Activated naive CD4-positive, alpha-beta T cell treated with anti-CD3 and anti-CD28 coated beads for 36 hours (primary cell): Measurements from ENCODE around the gene ZCCHC7. TPM values are rescaled to one million over a fixed set of nuclear protein-coding genes. Genes with fewer than 3 reads are reported as not detected.
A peak's percentile ranks its signal among the peaks of the same experiment; 100 is the strongest.
"Not testable (repeated sequence)": the region's sequence is repeated elsewhere in the genome, so short reads cannot be mapped to it uniquely, and the experiment has no call there.

Experiments
- CTCF ChIA-PET: fragments of 350-600 bp; sonication (Branson Sonifier 250); formaldehyde crosslinking; loops from one replicate; lab custom pipeline; 2021; ENCODE audit warnings: antibody characterized with exemption; lab: Charles Lee
- DNase-seq: peaks from one replicate; pipeline ENCODE4 v3.0.0-alpha.2; 2020
- H3K27ac Mint-ChIP-seq: one replicate; pipeline ENCODE4 v1.8.0; 2021; ENCODE audit warnings: mild to moderate bottlenecking, mixed read lengths
- H3K27me3 Mint-ChIP-seq: one replicate; pipeline ENCODE4 v1.8.0; 2021; ENCODE audit warnings: low read depth, mixed read lengths
- H3K36me3 Mint-ChIP-seq: one replicate; pipeline ENCODE4 v1.8.0; 2021; ENCODE audit warnings: low read depth, mixed read lengths
- H3K4me1 Mint-ChIP-seq: one replicate; pipeline ENCODE4 v1.8.0; 2021; ENCODE audit warnings: low read depth, mixed read lengths
- H3K4me3 Mint-ChIP-seq: one replicate; pipeline ENCODE4 v1.8.0; 2021; ENCODE audit warnings: mild to moderate bottlenecking, moderate library complexity, mixed read lengths
- H3K9me3 Mint-ChIP-seq: one replicate; pipeline ENCODE4 v1.8.0; 2021; ENCODE audit warnings: mixed read lengths
- intact Hi-C: fragments of 100-400 bp; cut with micrococcal nuclease; formaldehyde crosslinking; loops from one replicate; pipeline ENCODE4 v1.15.1; 2023
- total RNA-seq, 2 experiments: library from RNA; stranded (reverse); gene quantifications; one replicate each; pipeline ENCODE4 v1.2.3, GENCODE V29; 2021

The ZCCHC7 gene
- total RNA-seq, 2 experiments from 2014 or later = 28.8 to 29.1 TPM

DNA sequence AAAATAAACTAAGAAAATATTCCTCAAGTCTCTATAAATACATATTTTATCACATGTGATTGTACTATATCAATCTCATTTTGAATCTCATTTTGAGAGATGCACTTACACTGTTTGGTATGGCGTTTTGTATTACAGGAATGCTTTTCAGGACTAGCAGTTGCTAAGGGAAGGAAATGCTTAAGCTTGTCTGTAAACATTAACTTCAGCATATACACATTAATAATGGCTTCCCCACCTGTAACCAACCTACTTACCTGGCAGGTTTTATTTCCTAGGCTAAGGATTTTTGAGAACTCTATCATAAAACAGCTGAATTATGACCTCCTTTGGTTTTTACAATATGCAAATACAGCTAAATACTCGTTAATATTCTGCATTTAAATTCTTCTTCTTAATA, 161.2 kb downstream of the ZCCHC7 start:
- no peak overlapping the region for H3K4me3 Mint-ChIP-seq
- peaks cover 35% of the 10 kb centered on the region for H3K4me1 Mint-ChIP-seq
- H3K27me3 Mint-ChIP-seq = no peaks in the 10 kb centered on the region
- H3K9me3 Mint-ChIP-seq = no peaks in the 10 kb centered on the region
- intact Hi-C loops = no loop called here
- H3K27ac Mint-ChIP-seq = no peak overlapping the region
- H3K36me3 Mint-ChIP-seq = peaks cover 6% of the 10 kb centered on the region
- CTCF ChIA-PET = no interaction called here
- no peak for DNase-seq

- Mint-ChIP-seq H3K4me1 (peaks cover 42% of the 10 kb centered on the region), H3K9me3 (peaks cover 2% of the 10 kb centered on the region), H3K27me3 (no peaks in the 10 kb centered on the region), H3K36me3 (peaks cover 10% of the 10 kb centered on the region), H3K4me3 (peak overlapping the region; percentile 41), H3K27ac (peak overlapping the region; percentile 81)
- DNase-seq = no peak
- CTCF ChIA-PET = interaction anchor here (0.6 to 1.6 kb wide), 3 partner anchors 17 to 187 kb away, joined by 3 to 6 read pairs (median 3); no protein-coding TSS in a partner anchor
- intact Hi-C loops = no loop called here
Observed at GRCh38 chr9:37283730-37284325, 163.5 kb downstream of the ZCCHC7 start.

DNA sequence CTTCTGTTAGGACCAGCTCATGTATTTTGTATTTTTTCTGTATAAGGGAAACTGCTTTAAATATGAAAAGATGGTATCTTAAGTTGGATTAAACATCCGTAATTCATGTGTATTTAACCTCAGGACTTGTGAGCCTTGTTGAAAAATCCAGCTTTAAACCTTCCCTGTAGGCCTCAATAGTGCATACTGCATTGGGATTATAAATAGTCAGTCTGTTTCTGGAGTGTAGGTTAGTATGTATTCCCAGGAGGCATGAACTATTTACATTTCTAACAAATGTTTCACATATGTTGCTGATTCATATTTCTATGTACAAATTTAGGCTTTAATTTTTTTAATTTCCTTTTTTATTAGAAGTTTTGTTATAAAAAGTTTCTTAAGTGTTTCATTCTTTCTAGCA, 164.3 kb downstream of the ZCCHC7 start:
- H3K36me3 Mint-ChIP-seq = peaks cover 15% of the 10 kb centered on the region
- H3K4me1 Mint-ChIP-seq = peaks cover 49% of the 10 kb centered on the region
- DNase-seq = no peak
- H3K4me3 Mint-ChIP-seq = no peak overlapping the region
- CTCF ChIA-PET = interaction anchor here (1.6 kb wide), 1 partner anchor 16 kb away, joined by 6 read pairs; no protein-coding TSS in a partner anchor
- peaks cover 2% of the 10 kb centered on the region for H3K9me3 Mint-ChIP-seq
- H3K27ac Mint-ChIP-seq = peak overlapping the region; percentile 13
- no peaks in the 10 kb centered on the region for H3K27me3 Mint-ChIP-seq
- intact Hi-C loops = no loop called here

- CTCF ChIA-PET = interaction anchor here (0.8 kb wide), 1 partner anchor 8 kb away, joined by 3 read pairs; no protein-coding TSS in a partner anchor
- peaks cover 65% of the 10 kb centered on the region for H3K4me1 Mint-ChIP-seq
Observed at GRCh38 chr9:37286530-37287175, 166.3 kb downstream of the ZCCHC7 start.

DNA sequence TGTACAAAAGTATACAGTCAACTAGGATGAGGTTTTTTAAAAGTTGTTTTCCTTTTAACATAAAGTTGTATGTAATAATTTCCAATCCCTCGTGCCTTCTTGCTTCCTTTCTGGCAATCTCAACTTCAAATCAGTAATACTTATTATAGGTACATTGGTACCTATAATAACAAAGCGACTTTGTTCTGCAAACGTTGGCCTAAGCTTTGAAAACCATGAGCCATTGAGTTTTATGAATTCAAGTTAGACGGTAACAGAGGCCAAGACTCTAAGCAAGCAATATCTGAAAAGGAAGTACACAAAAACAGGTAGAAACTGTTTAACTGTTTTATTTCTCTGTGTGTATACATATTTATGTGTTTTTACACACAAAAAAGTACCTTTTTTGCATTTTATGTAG, 166.9 kb downstream of the ZCCHC7 start:
- peaks cover 2% of the 10 kb centered on the region for H3K9me3 Mint-ChIP-seq
- DNase-seq = no peak
- H3K36me3 Mint-ChIP-seq = peaks cover 13% of the 10 kb centered on the region
- intact Hi-C loops = no loop called here
- CTCF ChIA-PET = interaction anchor here (0.8 kb wide), 1 partner anchor 9 kb away, joined by 3 read pairs; no protein-coding TSS in a partner anchor
- peak overlapping the region; percentile 74 for H3K27ac Mint-ChIP-seq
- no peak overlapping the region for H3K4me3 Mint-ChIP-seq
- peaks cover 64% of the 10 kb centered on the region for H3K4me1 Mint-ChIP-seq
- H3K27me3 Mint-ChIP-seq = no peaks in the 10 kb centered on the region

More at GRCh38 chr9:37286530-37287175, 166.3 kb downstream of the ZCCHC7 start:
- Mint-ChIP-seq H3K27me3 (no peaks in the 10 kb centered on the region), H3K9me3 (peaks cover 2% of the 10 kb centered on the region), H3K36me3 (peaks cover 14% of the 10 kb centered on the region), H3K27ac (peak overlapping the region; percentile 74), H3K4me3 (no peak overlapping the region)
- DNase-seq = no peak
- intact Hi-C loops = no loop called here

GRCh38 chr9:37289631-37290030, 169.3 kb downstream of the ZCCHC7 start:
- Mint-ChIP-seq H3K4me3 (no peak overlapping the region), H3K9me3 (peaks cover 2% of the 10 kb centered on the region), H3K27ac (peak overlapping the region; percentile 91), H3K36me3 (peaks cover 13% of the 10 kb centered on the region), H3K27me3 (no peaks in the 10 kb centered on the region), H3K4me1 (peaks cover 67% of the 10 kb centered on the region)
- CTCF ChIA-PET = no interaction called here
- intact Hi-C loops = loop anchor here (1.0 to 10.0 kb wide), 5 partner anchors 13 to 795 kb away; partner anchors contain the start of gene ZCCHC7
- no peak for DNase-seq

DNA sequence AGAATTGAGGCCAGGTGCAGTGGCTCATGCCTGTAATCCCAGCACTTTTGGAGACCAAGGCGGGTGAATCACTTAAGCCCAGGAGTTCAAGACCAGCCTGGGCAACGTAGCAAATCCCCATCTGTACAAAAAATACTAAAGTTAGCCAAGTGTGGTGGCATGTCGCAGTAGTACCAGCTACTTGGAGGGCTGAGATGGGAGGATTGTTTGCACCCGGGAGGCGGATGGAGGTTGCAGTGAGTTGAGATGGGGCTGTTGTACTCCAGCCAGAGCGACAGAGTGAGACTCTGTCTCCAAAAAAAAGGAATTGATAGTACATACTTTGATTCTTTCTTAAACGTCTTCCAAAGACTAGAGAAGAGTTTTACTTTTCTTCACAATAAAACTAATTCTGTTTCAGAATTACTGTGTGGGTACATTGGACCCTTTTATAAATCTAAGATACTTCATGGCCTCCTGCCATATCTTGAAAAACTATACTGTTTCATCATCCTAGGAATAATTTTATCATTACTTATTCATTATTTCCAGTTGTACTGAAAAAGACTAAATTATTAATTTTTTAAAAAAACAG, 170.1 kb downstream of the ZCCHC7 start:
- Mint-ChIP-seq H3K27ac (peak overlapping the region; percentile 91), H3K27me3 (no peaks in the 10 kb centered on the region), H3K4me3 (peak overlapping the region; percentile 45), H3K36me3 (peaks cover 14% of the 10 kb centered on the region), H3K9me3 (peaks cover 2% of the 10 kb centered on the region), H3K4me1 (peaks cover 67% of the 10 kb centered on the region)
- intact Hi-C loops = loop anchor here (1.0 to 10.0 kb wide), 5 partner anchors 12 to 796 kb away; partner anchors contain the start of gene ZCCHC7
- no peak for DNase-seq
- CTCF ChIA-PET = no interaction called here

GRCh38 chr9:37290940-37291485, 170.6 kb downstream of the ZCCHC7 start:
- Mint-ChIP-seq H3K4me1 (peaks cover 71% of the 10 kb centered on the region), H3K4me3 (peak overlapping the region; percentile 33), H3K36me3 (peaks cover 17% of the 10 kb centered on the region), H3K27me3 (no peaks in the 10 kb centered on the region), H3K9me3 (peaks cover 2% of the 10 kb centered on the region), H3K27ac (peak overlapping the region; percentile 91)
- CTCF ChIA-PET = no interaction called here
- intact Hi-C loops = loop anchor here (1.0 to 10.0 kb wide), 5 partner anchors 11 to 796 kb away; partner anchors contain the start of gene ZCCHC7
- DNase-seq = no peak

DNA sequence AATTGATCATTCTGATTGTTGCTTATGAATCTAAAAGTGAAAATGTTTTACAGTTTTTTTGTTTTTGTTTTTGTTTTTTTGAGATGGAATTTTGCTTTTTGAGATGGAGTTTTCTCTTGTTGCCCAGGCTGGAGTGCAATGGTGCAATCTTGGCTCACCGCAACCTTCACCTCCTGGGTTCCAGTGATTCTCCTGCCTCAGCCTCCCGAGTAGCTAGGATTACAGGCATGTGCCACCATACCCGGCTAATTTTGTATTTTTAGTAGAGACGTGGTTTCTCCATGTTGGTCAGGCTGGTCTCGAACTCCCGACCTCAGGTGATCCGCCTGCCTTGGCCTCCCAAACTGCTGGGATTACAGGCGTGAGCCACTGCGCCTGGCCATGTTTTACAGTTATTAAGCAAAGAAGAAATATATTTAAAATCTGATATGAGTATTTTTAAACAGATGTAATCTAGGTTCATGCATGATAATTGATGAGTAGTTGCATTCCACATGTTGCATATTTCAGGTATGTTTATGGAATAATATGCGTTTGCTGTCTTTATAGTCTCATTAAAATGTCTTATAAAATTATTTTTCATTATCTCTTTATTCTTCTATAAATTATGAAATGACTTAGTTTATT, 171.4 kb downstream of the ZCCHC7 start:
- Mint-ChIP-seq H3K36me3 (peaks cover 17% of the 10 kb centered on the region), H3K27ac (peak overlapping the region; percentile 91), H3K4me1 (peaks cover 75% of the 10 kb centered on the region), H3K4me3 (peak overlapping the region; percentile 33)
- CTCF ChIA-PET, H3K27me3 Mint-ChIP-seq, H3K9me3 Mint-ChIP-seq, DNase-seq: not testable (repeated sequence)
- intact Hi-C loops = loop anchor here (2.0 to 10.0 kb wide), 4 partner anchors 81 to 797 kb away; partner anchors contain the start of gene ZCCHC7

DNA sequence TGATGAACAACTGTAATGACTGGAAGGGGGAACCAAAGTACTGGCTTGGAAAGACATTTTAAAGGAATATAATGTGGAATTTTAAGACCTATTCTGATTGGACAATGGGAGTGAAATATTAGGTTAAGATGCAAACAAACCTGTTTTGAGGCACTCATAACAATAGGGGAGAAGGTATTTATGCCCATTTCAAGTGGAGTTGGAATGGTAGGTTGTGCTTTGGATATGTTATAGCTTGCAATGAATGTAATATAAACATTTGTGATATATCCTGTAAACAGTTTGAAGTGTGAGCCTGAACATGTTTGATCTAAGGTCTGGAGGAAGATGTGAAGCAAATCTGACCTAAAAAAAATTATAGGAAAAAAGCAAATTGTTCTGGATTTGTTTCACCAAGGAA, 172.5 kb downstream of the ZCCHC7 start:
- H3K9me3 Mint-ChIP-seq = no peaks in the 10 kb centered on the region
- H3K27me3 Mint-ChIP-seq = no peaks in the 10 kb centered on the region
- H3K27ac Mint-ChIP-seq = peak overlapping the region; percentile 81
- H3K36me3 Mint-ChIP-seq = peaks cover 15% of the 10 kb centered on the region
- no peak overlapping the region for H3K4me3 Mint-ChIP-seq
- no peak for DNase-seq
- intact Hi-C loops = loop anchor here (1.0 to 10.0 kb wide), 2 partner anchors 8 to 798 kb away; no protein-coding TSS in a partner anchor
- H3K4me1 Mint-ChIP-seq = peaks cover 74% of the 10 kb centered on the region
- CTCF ChIA-PET = interaction anchor here (1.0 kb wide), 1 partner anchor 9 kb away, joined by 4 read pairs; no protein-coding TSS in a partner anchor

DNA sequence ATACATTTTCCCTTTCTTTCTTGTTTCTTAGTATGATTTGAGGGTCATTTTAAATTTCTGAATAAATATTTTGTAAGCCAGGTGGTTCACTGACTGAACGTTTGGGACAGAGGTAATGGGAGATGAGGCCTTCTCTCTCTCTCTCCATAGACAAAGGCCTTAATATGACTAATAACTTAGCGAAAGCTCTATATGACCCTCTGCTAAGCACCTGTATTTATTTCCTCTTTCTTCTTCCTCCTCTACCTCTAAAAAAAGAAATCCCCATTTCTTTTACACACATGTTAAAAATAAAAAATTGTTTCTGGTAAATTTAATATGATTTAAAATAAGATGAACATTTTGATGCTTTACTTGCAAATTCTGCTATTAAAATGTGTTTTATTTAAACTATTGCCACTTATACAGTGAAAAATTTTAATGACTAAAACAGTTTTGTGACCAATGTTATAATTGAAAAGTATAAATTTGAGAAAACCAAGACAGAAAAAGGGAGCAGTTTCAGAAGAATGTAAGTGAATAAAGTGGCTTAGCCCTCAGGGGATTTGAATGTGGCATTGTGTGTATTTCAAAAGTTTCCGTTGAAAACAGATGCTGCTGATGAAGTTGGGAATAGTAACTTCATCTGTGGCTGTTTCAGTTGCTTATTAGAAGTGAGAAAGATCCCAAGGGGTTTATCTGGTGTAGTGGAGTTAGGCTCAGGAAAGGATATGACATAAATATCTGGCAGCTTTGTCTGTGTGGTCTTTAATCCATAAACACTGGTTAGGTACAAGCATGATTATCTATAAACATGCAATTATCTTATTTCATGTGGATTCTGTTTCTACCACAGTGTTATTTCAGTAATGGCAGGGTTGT, 173.5 kb downstream of the ZCCHC7 start:
- intact Hi-C loops = loop anchor here (1.0 to 10.0 kb wide), 2 partner anchors 7 to 799 kb away; no protein-coding TSS in a partner anchor
- CTCF ChIA-PET = interaction anchor here (1.0 kb wide), 1 partner anchor 8 kb away, joined by 4 read pairs; no protein-coding TSS in a partner anchor
- H3K27ac Mint-ChIP-seq = peak overlapping the region; percentile 81
- no peaks in the 10 kb centered on the region for H3K9me3 Mint-ChIP-seq
- H3K27me3 Mint-ChIP-seq = no peaks in the 10 kb centered on the region
- peaks cover 72% of the 10 kb centered on the region for H3K4me1 Mint-ChIP-seq
- peaks cover 14% of the 10 kb centered on the region for H3K36me3 Mint-ChIP-seq
- H3K4me3 Mint-ChIP-seq = no peak overlapping the region
- no peak for DNase-seq
